Endometrium (tissue), 2 donors: ENCODE results near the gene ABL1.

Source experiments
- FAIRE-seq: peaks from 2 replicates; lab custom pipeline; 2012; peaks lifted over from hg19 to GRCh38; lab: Jason Lieb, UNC
- donor health status: control.
- donor health status: control.

The ABL1 gene

GRCh38 chr9:130933114-130934046, 98.3 kb downstream of the ABL1 start:
- FAIRE-seq = no peak

DNA sequence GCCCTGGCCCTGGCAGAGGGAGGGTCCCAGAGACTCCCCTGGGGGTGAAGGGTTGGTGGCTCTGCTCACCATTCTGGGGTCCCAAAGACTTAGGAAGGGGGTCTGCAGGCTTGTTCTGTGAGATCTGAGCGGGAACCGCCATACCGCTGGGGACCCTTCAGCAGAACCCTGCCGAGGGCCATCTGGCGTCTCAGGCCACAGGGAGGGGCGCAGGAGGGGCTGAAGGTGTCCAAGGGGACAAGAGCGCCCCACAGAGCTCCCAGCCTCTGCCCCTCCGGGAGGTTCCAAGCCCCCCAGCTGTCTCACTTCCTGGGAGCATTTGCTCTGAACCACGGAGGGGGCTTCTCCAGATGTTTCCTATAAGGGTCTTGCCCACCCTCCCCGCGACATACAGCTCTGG, 99.2 kb downstream of the ABL1 start:
- FAIRE-seq = no peak

GRCh38 chr9:130934702-130935647, 99.9 kb downstream of the ABL1 start:
- FAIRE-seq = no peak

DNA sequence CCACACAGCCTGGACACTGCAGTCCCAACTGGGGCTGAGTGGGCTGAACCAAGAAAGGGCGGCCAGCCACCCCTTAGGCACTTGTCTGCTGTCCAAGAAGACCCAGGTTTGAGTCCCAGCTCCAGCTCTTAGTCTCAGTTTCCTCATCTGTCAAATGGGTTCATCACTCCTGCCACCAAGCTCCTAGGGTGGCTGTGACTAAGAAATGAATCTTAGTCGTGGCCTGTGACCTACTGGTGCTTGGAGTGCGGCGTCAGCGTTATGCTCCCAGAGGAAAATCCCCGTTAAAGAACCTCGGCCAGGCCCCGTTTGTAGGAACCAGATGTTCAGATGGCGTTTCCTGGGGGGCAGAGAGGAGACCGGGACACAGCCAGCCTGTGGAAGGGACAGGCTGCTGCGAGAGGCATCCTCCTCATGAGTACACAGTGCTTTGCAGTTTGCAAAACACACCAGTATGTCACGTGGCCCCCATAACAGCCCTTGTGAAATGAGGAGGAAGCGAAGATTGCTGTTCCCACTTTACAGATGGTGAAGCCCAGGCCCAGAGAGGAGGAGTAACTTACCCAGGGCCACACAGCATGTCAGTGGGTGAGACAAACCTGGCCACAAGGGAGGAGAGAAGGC, 100.7 kb downstream of the ABL1 start:
- no peak for FAIRE-seq

DNA sequence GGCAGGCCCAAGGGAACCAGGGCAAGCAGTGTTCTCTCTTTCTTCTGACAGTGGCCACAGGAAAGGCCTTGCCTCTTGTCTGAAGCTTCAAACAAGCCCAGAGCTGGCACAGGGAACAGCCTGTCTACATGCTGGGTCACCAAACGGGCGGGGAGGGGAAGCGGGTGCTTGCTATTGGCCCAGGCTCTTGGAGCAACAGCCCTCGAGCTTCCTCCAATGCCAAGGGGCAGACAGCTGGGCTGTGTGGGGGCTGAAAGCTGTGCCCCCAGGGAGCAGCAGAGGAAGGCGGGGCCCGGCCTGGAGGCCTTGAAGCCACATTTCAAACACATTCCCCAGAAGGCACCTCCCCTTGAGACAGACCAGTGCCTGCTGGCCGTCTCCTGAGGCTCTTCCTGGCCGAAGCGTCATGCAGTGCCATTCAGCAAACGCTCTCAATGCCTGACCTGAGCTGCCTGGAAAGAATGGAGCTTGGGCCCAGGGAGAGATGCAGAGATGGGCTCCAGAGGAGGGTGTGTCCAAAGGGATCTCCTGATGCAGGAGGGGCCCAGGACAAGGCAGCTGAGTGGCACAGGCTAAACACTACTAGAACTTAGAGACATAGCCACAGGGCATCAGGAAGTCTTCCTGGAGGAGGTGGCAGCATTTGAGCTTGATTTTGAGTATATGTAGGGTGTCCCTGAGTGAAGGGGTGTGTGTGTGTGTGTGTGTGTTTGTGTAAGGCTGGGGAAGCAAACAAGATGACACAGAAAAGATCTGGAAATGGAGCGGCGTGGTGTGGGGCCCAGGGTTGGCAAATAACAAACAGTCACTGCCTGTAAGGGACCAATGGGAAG, 101.4 kb downstream of the ABL1 start:
- no peak for FAIRE-seq
